ENCODE measurements around the gene GDF7. TPM values are rescaled to one million over a fixed set of nuclear protein-coding genes. Genes with fewer than 3 reads are reported as not detected.

Gene GDF7
- polyA plus RNA-seq, 1 donor, result 0.25 TPM

- DNase-seq, result no peak
Observed at GRCh38 chr2:20629181-20629580, 37.8 kb upstream of the GDF7 start.

GRCh38 chr2:20629581-20630171 lies 37.3 kb upstream of the GDF7 start:
- no peak for DNase-seq

- no peak for DNase-seq
Observed at GRCh38 chr2:20630967-20631366, 36.0 kb upstream of the GDF7 start.

- no peak for DNase-seq
Observed at GRCh38 chr2:20631617-20632307, 35.2 kb upstream of the GDF7 start.

- DNase-seq, result no peak
Observed at GRCh38 chr2:20632446-20632990, 34.4 kb upstream of the GDF7 start.

GRCh38 chr2:20633001-20633400 lies 33.9 kb upstream of the GDF7 start:
- DNase-seq, result no peak

GRCh38 chr2:20633794-20634506 lies 33.0 kb upstream of the GDF7 start:
- DNase-seq, result no peak

GRCh38 chr2:20634507-20635112 lies 32.3 kb upstream of the GDF7 start:
- peak; percentile 43 for DNase-seq

GRCh38 chr2:20635113-20635510 lies 31.8 kb upstream of the GDF7 start:
- no peak for DNase-seq

GRCh38 chr2:20635675-20636584 lies 31.0 kb upstream of the GDF7 start:
- peak; percentile 89 for DNase-seq

GRCh38 chr2:20637147-20637546 lies 29.8 kb upstream of the GDF7 start:
- DNase-seq, result no peak

- DNase-seq, result no peak
Observed at GRCh38 chr2:20638014-20638413, 28.9 kb upstream of the GDF7 start.

GRCh38 chr2:20638646-20639430 lies 28.1 kb upstream of the GDF7 start:
- DNase-seq, result no peak

GRCh38 chr2:20640411-20641122 lies 26.4 kb upstream of the GDF7 start:
- DNase-seq, result no peak

GRCh38 chr2:20641123-20641985 lies 25.6 kb upstream of the GDF7 start:
- DNase-seq, result no peak

- peak; percentile 80 for DNase-seq
Observed at GRCh38 chr2:20642055-20642971, 24.6 kb upstream of the GDF7 start.

- DNase-seq, result no peak
Observed at GRCh38 chr2:20643060-20643459, 23.9 kb upstream of the GDF7 start.

- no peak for DNase-seq
Observed at GRCh38 chr2:20643826-20644225, 23.1 kb upstream of the GDF7 start.

All from hindlimb muscle (tissue), 1 donor.